Keratinocyte (primary cell): ENCODE data around the gene OR4X1. TPM values are rescaled to one million over a fixed set of nuclear protein-coding genes. Genes with fewer than 3 reads are reported as not detected.

Experiments
- polyA plus RNA-seq, 5 experiments: library from polyadenylated mRNA; depleted of rRNA in 3 of 5; stranded (reverse) in 3 of 5; stranded (forward) in 1 of 5; unstranded in 1 of 5; fragments of >200 nt; gene quantifications; 1 replicate in 1 of 5; 2 replicates in 3 of 5; 3 replicates in 1 of 5; pipeline versions ENCODE4 v1.2.1 to v1.2.3, GENCODE V29; 2011 to 2012; ENCODE audit warnings: missing spikeins in 2 of 5, low read depth in 1 of 5, low replicate concordance in 1 of 5

Gene OR4X1
- polyA plus RNA-seq, 1 donor (not counting 4 experiments of a cell fraction or from before 2014, with no cell fraction given), result not detected

Other genes with a start within 250 kb of the OR4X1 start
- gene OR4B1, start 47.1 kb upstream of the OR4X1 start, polyA plus RNA-seq, result not detected in 3 replicates
- not detected in 3 replicates for gene OR4X2, start 18.8 kb upstream of the OR4X1 start, polyA plus RNA-seq
- gene OR4S1, start 42.4 kb downstream of the OR4X1 start, polyA plus RNA-seq, result not detected in 3 replicates
- gene OR4C3, start 61.1 kb downstream of the OR4X1 start, polyA plus RNA-seq, result not detected in 3 replicates
- gene OR4C5, start 102.6 kb downstream of the OR4X1 start, polyA plus RNA-seq, result not detected in 3 replicates
- gene OR4A47, start 224.9 kb downstream of the OR4X1 start, polyA plus RNA-seq, result not detected in 3 replicates